BE2C (cell line): ENCODE results near the gene IFT80.
"Not testable (repeated sequence)": the region's sequence is repeated elsewhere in the genome, so short reads cannot be mapped to it uniquely, and the experiment has no call there.

Source experiments
- DNase-seq: peaks from one replicate; pipeline ENCODE4 v3.0.0-alpha.2; 2020
- H3K27me3 ChIP-seq: fragments of 250-450 bp; sonication (Bioruptor Pico); 2 replicates; pipeline ENCODE4 v1.5.1; 2020; ENCODE audit warnings: mild to moderate bottlenecking
- H3K36me3 ChIP-seq: fragments of 250-450 bp; sonication (Bioruptor Pico); 2 replicates; pipeline ENCODE4 v1.5.1; 2020; ENCODE audit warnings: mild to moderate bottlenecking
- H3K4me1 ChIP-seq: fragments of 250-450 bp; sonication (Bioruptor Pico); 2 replicates; pipeline ENCODE4 v1.5.1; 2020
- H3K4me3 ChIP-seq: 2 replicates; pipeline ENCODE4 v1.5.1; 2011; ENCODE audit warnings: low read depth, low read length
- H3K9me3 ChIP-seq: fragments of 250-450 bp; sonication (Bioruptor Pico); 2 replicates; pipeline ENCODE4 v1.5.1; 2020
- CTCF ChIP-seq: IDR thresholded peaks from 2 replicates; pipeline ENCODE4 v1.5.1; 2012; ENCODE audit warnings: mild to moderate bottlenecking, low read depth, low read length

The IFT80 gene

DNA sequence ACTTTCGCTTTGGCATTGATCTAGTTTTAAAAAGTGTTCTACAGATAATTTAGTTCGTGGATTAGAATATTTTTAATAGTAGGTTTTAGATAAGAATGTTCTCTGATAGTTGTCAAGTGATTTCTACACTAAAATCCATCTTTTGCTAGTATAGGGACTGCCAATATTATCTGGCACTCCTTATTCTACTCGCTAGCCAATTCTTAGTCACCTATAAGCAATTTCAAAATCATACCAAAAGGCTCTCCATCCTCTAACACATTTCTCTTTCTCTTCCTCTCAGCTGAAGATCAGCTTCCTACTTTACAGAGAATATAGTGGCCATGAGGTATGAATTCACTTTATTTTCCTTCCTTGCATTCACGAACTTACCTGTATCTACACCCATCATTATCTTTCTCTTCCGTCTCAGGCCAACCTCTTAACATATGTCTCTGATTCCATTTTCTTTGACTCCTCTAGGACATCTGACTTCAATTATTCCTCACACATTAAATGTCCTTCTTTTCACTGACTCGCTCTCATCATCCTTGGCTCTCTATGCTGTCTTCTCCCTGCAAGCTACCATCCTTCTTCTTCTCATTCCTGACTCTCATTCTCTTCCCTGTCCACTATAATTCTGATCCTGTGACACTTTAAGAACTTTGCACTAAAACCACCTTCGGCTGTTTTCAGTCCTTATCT lies 138.3 kb downstream of the IFT80 start:
- no peak for TF ChIP-seq CTCF
- DNase-seq, result no peak
- no peaks in the 10 kb centered on the region for H3K9me3 ChIP-seq
- no peaks in the 10 kb centered on the region for H3K27me3 ChIP-seq
- H3K36me3 ChIP-seq, result no peaks in the 10 kb centered on the region
- no peak overlapping the region for H3K4me3 ChIP-seq
- no peaks in the 10 kb centered on the region for H3K4me1 ChIP-seq

DNA sequence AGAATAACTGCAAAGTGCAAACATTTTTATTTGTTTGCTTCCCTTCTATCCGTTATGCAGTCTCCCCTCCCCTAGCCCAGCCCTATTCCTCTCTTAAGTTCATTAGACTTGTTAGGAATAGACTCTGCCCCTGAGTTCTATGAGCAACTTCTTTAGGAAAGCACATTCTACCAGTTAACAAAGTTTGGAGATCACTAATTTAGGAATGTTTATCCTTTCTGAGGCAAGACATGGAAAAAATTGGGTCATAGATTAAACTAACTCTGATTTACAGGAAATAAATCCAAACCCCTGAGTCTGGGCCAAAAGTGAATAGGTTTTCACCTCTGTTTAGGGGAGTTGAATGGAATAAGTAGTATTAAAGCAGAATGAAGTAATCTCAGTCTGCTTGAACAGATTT lies 139.4 kb downstream of the IFT80 start:
- Histone ChIP-seq H3K36me3 (no peaks in the 10 kb centered on the region), H3K9me3 (no peaks in the 10 kb centered on the region), H3K4me3 (no peak overlapping the region), H3K4me1 (no peaks in the 10 kb centered on the region), H3K27me3 (no peaks in the 10 kb centered on the region)
- no peak for DNase-seq
- TF ChIP-seq CTCF, result no peak

GRCh38 chr3:160257606-160258005 lies 141.4 kb downstream of the IFT80 start:
- no peak for DNase-seq
- H3K9me3 ChIP-seq, result no peaks in the 10 kb centered on the region
- TF ChIP-seq CTCF, result no peak
- H3K4me1 ChIP-seq, result no peaks in the 10 kb centered on the region
- H3K36me3 ChIP-seq, result no peaks in the 10 kb centered on the region
- no peaks in the 10 kb centered on the region for H3K27me3 ChIP-seq
- no peak overlapping the region for H3K4me3 ChIP-seq

GRCh38 chr3:160253298-160253697 lies 145.7 kb downstream of the IFT80 start:
- no peak for TF ChIP-seq CTCF
- Histone ChIP-seq H3K9me3 (no peaks in the 10 kb centered on the region), H3K4me3 (no peak overlapping the region), H3K36me3 (no peaks in the 10 kb centered on the region), H3K4me1 (no peaks in the 10 kb centered on the region), H3K27me3 (peaks cover 3% of the 10 kb centered on the region)
- DNase-seq, result no peak

DNA sequence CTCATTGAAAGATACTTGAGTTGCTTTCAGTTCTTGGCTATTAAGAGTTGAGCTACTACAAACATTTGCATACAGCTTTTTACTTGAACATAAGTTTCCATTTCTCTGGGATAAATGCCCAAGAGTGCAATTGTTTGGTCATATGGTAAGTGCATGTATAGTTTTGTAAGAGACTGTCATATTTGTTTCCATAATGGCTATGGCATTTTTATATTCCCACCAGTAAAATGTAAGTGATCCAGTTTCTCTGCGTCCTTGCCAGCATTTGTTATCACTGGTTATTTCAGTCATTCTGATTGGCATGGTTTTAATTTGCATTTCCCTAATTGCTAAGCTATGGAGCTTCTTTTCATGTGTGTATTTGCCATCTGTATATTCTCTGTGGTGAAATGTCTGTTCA lies 151.3 kb downstream of the IFT80 start:
- Histone ChIP-seq H3K9me3 (no peaks in the 10 kb centered on the region), H3K4me3 (no peak overlapping the region), H3K36me3 (no peaks in the 10 kb centered on the region), H3K27me3 (peaks cover 3% of the 10 kb centered on the region), H3K4me1 (no peaks in the 10 kb centered on the region)
- no peak for TF ChIP-seq CTCF
- DNase-seq, result no peak

DNA sequence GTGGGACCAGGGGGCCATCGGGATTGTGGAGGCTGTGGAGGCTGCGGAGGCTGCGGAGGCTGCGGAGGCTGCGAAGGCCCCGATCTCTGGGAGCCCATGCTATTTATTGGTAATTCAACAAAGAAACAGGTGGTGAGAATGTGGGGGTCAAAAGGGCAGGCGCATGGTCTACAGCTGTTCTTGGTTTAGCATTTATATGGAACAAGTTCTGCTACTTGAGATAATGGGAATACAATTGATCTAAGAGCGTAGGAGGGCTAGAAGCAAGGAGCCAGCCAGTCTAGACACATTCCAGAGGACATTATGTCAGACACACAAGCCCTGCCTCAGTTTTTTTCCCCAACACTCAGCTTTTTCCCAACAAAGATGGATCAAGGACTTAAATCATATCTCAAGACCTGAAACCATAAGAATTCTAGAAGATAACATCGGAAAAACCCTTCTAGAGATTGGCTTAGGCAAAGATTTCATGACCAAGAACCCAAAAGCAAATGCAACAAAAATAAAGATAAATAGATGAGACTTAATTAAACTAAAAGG lies 153.7 kb downstream of the IFT80 start:
- H3K27me3 ChIP-seq, result peaks cover 3% of the 10 kb centered on the region
- H3K36me3 ChIP-seq, result no peaks in the 10 kb centered on the region
- H3K4me3 ChIP-seq, result no peak overlapping the region
- H3K4me1 ChIP-seq, result no peaks in the 10 kb centered on the region
- no peak for TF ChIP-seq CTCF
- DNase-seq, result no peak
- H3K9me3 ChIP-seq, result no peaks in the 10 kb centered on the region

DNA sequence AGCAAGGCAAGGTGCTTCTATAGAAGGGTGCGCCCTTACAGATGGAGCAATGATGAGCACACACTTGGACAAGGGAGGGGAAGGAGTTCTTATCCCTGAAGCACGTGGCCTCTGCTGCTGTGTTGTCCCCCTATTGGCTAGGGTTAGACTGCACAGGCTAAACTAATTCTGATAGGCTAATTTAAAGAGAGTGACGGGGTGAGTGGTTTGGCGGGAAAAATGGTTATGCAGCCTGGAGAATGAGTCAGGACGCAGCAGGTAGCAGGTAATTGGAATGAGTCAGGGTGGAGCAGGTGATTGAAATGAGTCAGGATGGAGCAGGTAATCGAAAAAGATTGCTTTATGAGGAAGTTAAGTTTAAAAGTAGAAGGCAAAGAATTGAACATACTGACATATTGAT lies 158.3 kb downstream of the IFT80 start:
- not testable (repeated sequence) for H3K36me3 ChIP-seq, H3K27me3 ChIP-seq, H3K4me3 ChIP-seq, H3K9me3 ChIP-seq, DNase-seq, H3K4me1 ChIP-seq
